HepG2 (cell line): Measurements from ENCODE around the gene CBLC. TPM values are rescaled to one million over a fixed set of nuclear protein-coding genes. Genes with fewer than 3 reads are reported as not detected.
A peak's percentile ranks its signal among the peaks of the same experiment; 100 is the strongest.

Source experiments
- BCLAF1 ChIP-seq: fragments of 450-650 bp; IDR thresholded peaks from 2 replicates; pipeline ENCODE4 v1.6.1; 2017; ENCODE audit warnings: mild to moderate bottlenecking
- CCAR2 ChIP-seq: fragments of 200-400 bp; formaldehyde crosslinking; optimal IDR thresholded peaks from 2 replicates; pipeline ENCODE3; 2018; ENCODE audit warnings: low read depth, mild to moderate bottlenecking, low read length, moderate library complexity
- GABPB1 ChIP-seq: IDR thresholded peaks from 2 replicates; pipeline ENCODE4 v1.6.1; 2016; ENCODE audit warnings: mild to moderate bottlenecking, missing genetic modification reagents, moderate library complexity, missing compliant biosample characterization
- HMGXB3 ChIP-seq: sonication (generic); formaldehyde crosslinking; IDR thresholded peaks from 2 replicates; pipeline ENCODE4 v1.4.0; 2020; ENCODE audit warnings: missing genetic modification reagents, borderline replicate concordance
- IKZF1 ChIP-seq: fragments of 450-650 bp; IDR thresholded peaks from 2 replicates; pipeline ENCODE4 v1.7.1; 2016
- SRY ChIP-seq: sonication (generic); formaldehyde crosslinking; IDR thresholded peaks from 2 replicates; pipeline ENCODE4 v1.8.0; 2022; ENCODE audit warnings: mild to moderate bottlenecking, missing genetic modification reagents
- STAG1 ChIP-seq: sonication (generic); formaldehyde crosslinking; IDR thresholded peaks from 2 replicates; pipeline ENCODE4 v1.4.0; 2020; ENCODE audit warnings: missing genetic modification reagents
- TRIM24 ChIP-seq: sonication (generic); formaldehyde crosslinking; IDR thresholded peaks from 2 replicates; pipeline ENCODE4 v1.8.0; 2022; ENCODE audit warnings: mild to moderate bottlenecking, missing genetic modification reagents
- ZBTB21 ChIP-seq: sonication (generic); formaldehyde crosslinking; IDR thresholded peaks from 2 replicates; pipeline ENCODE4 v1.4.0; 2020; ENCODE audit warnings: missing genetic modification reagents
- ZFAT ChIP-seq: sonication (generic); formaldehyde crosslinking; conservative IDR thresholded peaks from 2 replicates; pipeline ENCODE4 v1.8.1; 2023; ENCODE audit warnings: missing genetic modification reagents, inconsistent platforms
- ZNF274 ChIP-seq: sonication (generic); formaldehyde crosslinking; IDR thresholded peaks from 2 replicates; pipeline ENCODE4 v1.5.1; 2020; ENCODE audit warnings: mild to moderate bottlenecking, missing genetic modification reagents
- ZNF34 ChIP-seq: sonication (generic); formaldehyde crosslinking; IDR thresholded peaks from 2 replicates; pipeline ENCODE4 v1.4.0; 2020; ENCODE audit warnings: mild to moderate bottlenecking, missing genetic modification reagents, borderline replicate concordance
- ZNF431 ChIP-seq: sonication (generic); formaldehyde crosslinking; IDR thresholded peaks from 2 replicates; pipeline ENCODE4 v1.9.0; 2022; ENCODE audit warnings: missing genetic modification reagents, low read depth, mild to moderate bottlenecking, borderline replicate concordance
- ZNF557 ChIP-seq: sonication (generic); formaldehyde crosslinking; IDR thresholded peaks from 2 replicates; pipeline ENCODE4 v1.4.0; 2020; ENCODE audit warnings: missing genetic modification reagents
- ZNF614 ChIP-seq: IDR thresholded peaks from 2 replicates; pipeline ENCODE4 v1.6.1; 2018; ENCODE audit warnings: missing biosample characterization, missing genetic modification reagents, inconsistent platforms, borderline replicate concordance
- ZNF761 ChIP-seq: sonication (generic); formaldehyde crosslinking; conservative IDR thresholded peaks from 2 replicates; pipeline ENCODE4 v1.4.0; 2020; ENCODE audit warnings: mild to moderate bottlenecking, missing genetic modification reagents
- ZNF788 ChIP-seq: sonication (generic); formaldehyde crosslinking; IDR thresholded peaks from 2 replicates; pipeline ENCODE4 v1.5.0; 2020; ENCODE audit warnings: mild to moderate bottlenecking, missing genetic modification reagents, borderline replicate concordance
- ZNF816 ChIP-seq: sonication (generic); formaldehyde crosslinking; IDR thresholded peaks from 2 replicates; pipeline ENCODE4 v1.8.0; 2022; ENCODE audit warnings: missing genetic modification reagents, mild to moderate bottlenecking, borderline replicate concordance
- ZNF839 ChIP-seq: sonication (generic); formaldehyde crosslinking; IDR thresholded peaks from 2 replicates; pipeline ENCODE4 v1.4.0; 2020; ENCODE audit warnings: missing genetic modification reagents, mild to moderate bottlenecking, borderline replicate concordance
- ZSCAN9 ChIP-seq: IDR thresholded peaks from 2 replicates; pipeline ENCODE4 v1.6.1; 2016; ENCODE audit warnings: borderline replicate concordance
- ZXDC ChIP-seq: sonication (generic); formaldehyde crosslinking; IDR thresholded peaks from 2 replicates; pipeline ENCODE4 v1.5.0; 2020; ENCODE audit warnings: mild to moderate bottlenecking, missing genetic modification reagents
- polyA plus RNA-seq, 8 experiments: library from polyadenylated mRNA; depleted of rRNA in 3 of 8; stranded (reverse) in 7 of 8; unstranded in 1 of 8; fragments of >200 nt; fragmentation: Illumina TruSeq in 4 of 8; extraction: Trizol in 4 of 8; gene quantifications; 2 replicates each; pipeline versions ENCODE4 v1.2.1 to v1.2.3, GENCODE V29; 2011 to 2016; ENCODE audit warnings: low read depth in 4 of 8, missing spikeins in 1 of 8, mixed read lengths in 1 of 8; ENCODE audit not compliant: insufficient read depth in 1 of 8
- total RNA-seq, 5 experiments: library from RNA; depleted of rRNA; stranded (reverse); fragments of >200 nt; fragmentation: Illumina TruSeq; extraction: Trizol; gene quantifications; 2 replicates each; pipeline ENCODE4 v1.2.3, GENCODE V29; 2016; ENCODE audit warnings: low read depth in 1 of 5

The CBLC gene
- total and polyA plus RNA-seq, 2 of the 13 experiments (the other 11 are each of a cell fraction or from before 2014, with no cell fraction given): 1.8 to 2.6 TPM

GRCh38 chr19:44807652-44808462 lies 30.2 kb downstream of the CBLC start (continued):
- TF ChIP-seq HMGXB3 (CRISPR knock-in tag) (peak; percentile 32; the same call in 1 of the 2 replicates), ZBTB21 (CRISPR knock-in tag) (no peak), ZNF274 (CRISPR knock-in tag) (no peak), TRIM24 (CRISPR knock-in tag) (no peak), GABPB1 (CRISPR knock-in tag) (no peak; the same call in none of the 2 replicates), ZFAT (CRISPR knock-in tag) (no peak), ZXDC (CRISPR knock-in tag) (no peak), SRY (CRISPR knock-in tag) (no peak), ZNF431 (CRISPR knock-in tag) (no peak), BCLAF1 (no peak), ZSCAN9 (CRISPR knock-in tag) (no peak; the same call in 1 of the 2 replicates), ZNF816 (CRISPR knock-in tag) (no peak), CCAR2 (no peak), IKZF1 (no peak), STAG1 (peak; percentile 87), ZNF34 (no peak), ZNF614 (0 out of 2 replicates have a peak, but pooled peaks have one; percentile 58), ZNF557 (CRISPR knock-in tag) (no peak), ZNF761 (CRISPR knock-in tag) (no peak), ZNF788 (CRISPR knock-in tag) (peak; percentile 78), ZNF839 (CRISPR knock-in tag) (no peak)
